K562 (cell line): ENCODE results near the gene CABP4.

Source experiments
- CBX1 ChIP-seq: sonication (generic); IDR thresholded peaks from 2 replicates; pipeline ENCODE4 v1.6.1; 2016; ENCODE audit warnings: antibody characterized with exemption, low read depth, mild to moderate bottlenecking
- EP300 ChIP-seq: IDR thresholded peaks from 2 replicates; pipeline ENCODE4 v1.6.1; 2012; ENCODE audit warnings: low read length, improper control_type of control experiment
- FOSL1 ChIP-seq: fragments of 200-800 bp; sonication (Bioruptor generic); conservative IDR thresholded peaks from 2 replicates; pipeline ENCODE4 v1.6.1; 2016; ENCODE audit warnings: missing genetic modification characterization, missing compliant biosample characterization
- HMG20A ChIP-seq: fragments of 450-650 bp; formaldehyde crosslinking; conservative IDR thresholded peaks from 2 replicates; pipeline ENCODE4 v1.4.0; 2020; ENCODE audit warnings: mild to moderate bottlenecking, mixed read lengths
- HNRNPH1 ChIP-seq: fragments of 200-400 bp; formaldehyde crosslinking; optimal IDR thresholded peaks from 2 replicates; pipeline ENCODE3; 2017; ENCODE audit warnings: low read depth, mild to moderate bottlenecking, low read length, moderate library complexity
- JUN ChIP-seq, 2 experiments: sonication (generic) in 1 of 2; formaldehyde crosslinking in 1 of 2; IDR thresholded peaks; 2 replicates each; pipeline versions ENCODE4 v1.6.1 to v1.8.0; 2012 to 2022; ENCODE audit warnings: borderline replicate concordance in 2 of 2, mild to moderate bottlenecking in 2 of 2, improper control_type of control experiment in 1 of 2, low read depth in 1 of 2, low read length in 1 of 2, missing genetic modification reagents in 1 of 2
- RAD21 ChIP-seq, 2 experiments: fragments of 250-450 bp in 1 of 2; fragments of 450-650 bp in 1 of 2; sonication (Bioruptor Pico) in 1 of 2; formaldehyde crosslinking in 1 of 2; IDR thresholded peaks in 1 of 2; conservative IDR thresholded peaks in 1 of 2; 2 replicates each; pipeline versions ENCODE4 v1.4.0 to v1.8.0; 2020 to 2022; ENCODE audit warnings: mild to moderate bottlenecking in 2 of 2, moderate library complexity in 1 of 2
- SMARCA5 ChIP-seq: fragments of 450-650 bp; IDR thresholded peaks from 2 replicates; pipeline ENCODE4 v1.6.1; 2016
- TARDBP ChIP-seq: fragments of 450-650 bp; IDR thresholded peaks from 2 replicates; pipeline ENCODE4 v1.6.1; 2016
- ZNF76 ChIP-seq: fragments of 250-450 bp; sonication (Bioruptor Pico); IDR thresholded peaks from 2 replicates; pipeline ENCODE4 v1.4.0; 2020; ENCODE audit warnings: mild to moderate bottlenecking, moderate library complexity, borderline replicate concordance
- TF ChIP-seq, protein P1 (sequence below): fragments of 150-350 bp; conservative IDR thresholded peaks from 2 replicates; pipeline ENCODE4 v1.6.1; 2014; ENCODE audit warnings: low read length
- TF ChIP-seq, protein P2 (sequence below), 3 experiments: IDR thresholded peaks in 2 of 3; conservative IDR thresholded peaks in 1 of 3; 2 replicates each; pipeline ENCODE4 v1.5.1; 2011 to 2012; ENCODE audit warnings: low read length in 3 of 3, mild to moderate bottlenecking in 3 of 3, control low read depth in 2 of 3, improper control_type of control experiment in 1 of 3, inconsistent platforms in 1 of 3, low read depth in 1 of 3, mixed read lengths in 1 of 3, moderate library complexity in 1 of 3; ENCODE audit not compliant: insufficient read depth in 2 of 3

DNA sequence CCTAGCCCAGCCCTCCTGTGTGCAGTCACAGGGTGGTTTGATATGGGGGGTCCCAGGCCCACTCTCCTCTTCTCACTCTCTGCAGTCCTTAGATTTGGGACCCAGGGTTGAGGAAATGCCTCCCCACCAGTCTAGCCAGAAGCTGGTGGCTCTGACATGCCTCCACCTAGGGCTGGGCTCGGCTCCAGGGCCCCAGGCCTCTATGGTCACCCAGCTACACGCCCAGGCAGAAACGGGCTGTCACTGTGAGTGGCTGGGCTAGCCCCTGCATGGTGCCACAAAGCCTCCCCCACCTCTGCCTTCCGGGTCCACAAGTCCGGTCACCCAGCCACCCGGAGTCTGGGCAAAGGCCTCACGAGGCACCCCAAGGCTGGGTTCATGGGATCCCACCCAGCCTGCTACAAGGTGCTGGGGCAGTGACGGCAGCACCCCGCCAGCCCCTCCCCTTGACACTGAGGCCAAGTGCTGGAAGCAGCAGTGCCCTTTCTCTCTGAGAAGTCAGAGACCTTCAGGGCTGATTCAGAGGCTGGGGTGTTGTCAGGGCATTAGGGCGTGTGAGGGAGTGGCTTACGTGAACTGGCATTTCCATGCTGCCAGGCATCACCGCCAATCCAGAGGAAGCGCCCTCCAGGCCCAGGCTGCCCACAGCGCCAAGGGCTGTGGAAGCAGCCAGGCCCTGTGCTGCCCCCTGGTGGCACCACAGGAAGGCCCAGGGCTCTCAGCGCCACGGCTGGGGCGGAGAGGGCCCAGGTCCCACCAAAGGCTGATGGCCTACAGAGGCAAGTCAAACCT is 50.6 kb downstream of the CABP4 start:
- TF ChIP-seq RAD21 (CRISPR knock-in tag; conservative IDR thresholded peaks at IDR 0.05 in 1 of 2, IDR thresholded peaks at IDR 0.05 in 1 of 2) (peak; percentile 85 to 90), ZNF76 (CRISPR knock-in tag) (no peak), FOSL1 (tag) (no peak), CBX1 (no peak), SMARCA5 (no peak), JUN (IDR thresholded peaks at IDR 0.05; ENCODE audit: borderline replicate concordance, low read depth, low read length) (no peak), JUN (CRISPR knock-in tag; IDR thresholded peaks at IDR 0.05; ENCODE audit: borderline replicate concordance) (no peak; the same call in 1 of the 2 replicates), EP300 (no peak), TARDBP (no peak), HMG20A (CRISPR knock-in tag) (no peak), HNRNPH1 (no peak)
- TF ChIP-seq, protein P1, sequence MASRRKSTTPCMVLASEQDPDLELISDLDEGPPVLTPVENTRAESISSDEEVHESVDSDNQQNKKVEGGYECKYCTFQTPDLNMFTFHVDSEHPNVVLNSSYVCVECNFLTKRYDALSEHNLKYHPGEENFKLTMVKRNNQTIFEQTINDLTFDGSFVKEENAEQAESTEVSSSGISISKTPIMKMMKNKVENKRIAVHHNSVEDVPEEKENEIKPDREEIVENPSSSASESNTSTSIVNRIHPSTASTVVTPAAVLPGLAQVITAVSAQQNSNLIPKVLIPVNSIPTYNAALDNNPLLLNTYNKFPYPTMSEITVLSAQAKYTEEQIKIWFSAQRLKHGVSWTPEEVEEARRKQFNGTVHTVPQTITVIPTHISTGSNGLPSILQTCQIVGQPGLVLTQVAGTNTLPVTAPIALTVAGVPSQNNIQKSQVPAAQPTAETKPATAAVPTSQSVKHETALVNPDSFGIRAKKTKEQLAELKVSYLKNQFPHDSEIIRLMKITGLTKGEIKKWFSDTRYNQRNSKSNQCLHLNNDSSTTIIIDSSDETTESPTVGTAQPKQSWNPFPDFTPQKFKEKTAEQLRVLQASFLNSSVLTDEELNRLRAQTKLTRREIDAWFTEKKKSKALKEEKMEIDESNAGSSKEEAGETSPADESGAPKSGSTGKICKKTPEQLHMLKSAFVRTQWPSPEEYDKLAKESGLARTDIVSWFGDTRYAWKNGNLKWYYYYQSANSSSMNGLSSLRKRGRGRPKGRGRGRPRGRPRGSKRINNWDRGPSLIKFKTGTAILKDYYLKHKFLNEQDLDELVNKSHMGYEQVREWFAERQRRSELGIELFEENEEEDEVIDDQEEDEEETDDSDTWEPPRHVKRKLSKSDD, result no peak
- TF ChIP-seq, protein P2, sequence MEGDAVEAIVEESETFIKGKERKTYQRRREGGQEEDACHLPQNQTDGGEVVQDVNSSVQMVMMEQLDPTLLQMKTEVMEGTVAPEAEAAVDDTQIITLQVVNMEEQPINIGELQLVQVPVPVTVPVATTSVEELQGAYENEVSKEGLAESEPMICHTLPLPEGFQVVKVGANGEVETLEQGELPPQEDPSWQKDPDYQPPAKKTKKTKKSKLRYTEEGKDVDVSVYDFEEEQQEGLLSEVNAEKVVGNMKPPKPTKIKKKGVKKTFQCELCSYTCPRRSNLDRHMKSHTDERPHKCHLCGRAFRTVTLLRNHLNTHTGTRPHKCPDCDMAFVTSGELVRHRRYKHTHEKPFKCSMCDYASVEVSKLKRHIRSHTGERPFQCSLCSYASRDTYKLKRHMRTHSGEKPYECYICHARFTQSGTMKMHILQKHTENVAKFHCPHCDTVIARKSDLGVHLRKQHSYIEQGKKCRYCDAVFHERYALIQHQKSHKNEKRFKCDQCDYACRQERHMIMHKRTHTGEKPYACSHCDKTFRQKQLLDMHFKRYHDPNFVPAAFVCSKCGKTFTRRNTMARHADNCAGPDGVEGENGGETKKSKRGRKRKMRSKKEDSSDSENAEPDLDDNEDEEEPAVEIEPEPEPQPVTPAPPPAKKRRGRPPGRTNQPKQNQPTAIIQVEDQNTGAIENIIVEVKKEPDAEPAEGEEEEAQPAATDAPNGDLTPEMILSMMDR (IDR thresholded peaks at IDR 0.05 in 2 of 3, conservative IDR thresholded peaks at IDR 0.05 in 1 of 3; ENCODE audit: insufficient read depth in 2 of 3, low read depth in 1 of 3, low read length in 3 of 3), result peak; percentile 94 to 97 (median 96)
